OCI-LY1 (cell line): ENCODE data around the gene TIMM21.

Source experiments
- H2AFZ ChIP-seq: fragments of 200-600 bp; sonication (generic), shearing (Covaris generic); 2 replicates; pipeline ENCODE4 v1.6.0; 2014; ENCODE audit warnings: antibody characterized with exemption, mild to moderate bottlenecking, low read length
- H3F3A ChIP-seq: fragments of 200-600 bp; sonication (generic), shearing (Covaris generic); 2 replicates; pipeline ENCODE4 v1.6.0; 2014; ENCODE audit warnings: mild to moderate bottlenecking, antibody characterized with exemption, low read length, moderate library complexity; ENCODE audit not compliant: insufficient read depth
- H3K27ac ChIP-seq: fragments of 200-600 bp; sonication (generic); 2 replicates; pipeline ENCODE4 v1.5.1; 2014; ENCODE audit warnings: low read length, mixed run types, mild to moderate bottlenecking, low read depth; ENCODE audit not compliant: poor library complexity, severe bottlenecking
- H3K27me3 ChIP-seq: fragments of 200-600 bp; sonication (generic); 2 replicates; pipeline ENCODE4 v1.6.0; 2014; ENCODE audit warnings: antibody characterized with exemption, mild to moderate bottlenecking, low read length, moderate library complexity; ENCODE audit not compliant: insufficient read depth
- H3K36me3 ChIP-seq: fragments of 200-600 bp; sonication (generic); 2 replicates; pipeline ENCODE4 v1.6.1; 2014; ENCODE audit warnings: mild to moderate bottlenecking, antibody characterized with exemption, low read length, moderate library complexity, mixed read lengths; ENCODE audit not compliant: insufficient read depth
- H3K4me1 ChIP-seq: fragments of 200-600 bp; sonication (generic); 2 replicates; pipeline ENCODE4 v1.5.1; 2014; ENCODE audit warnings: mild to moderate bottlenecking, low read length, moderate library complexity; ENCODE audit not compliant: insufficient read depth, severe bottlenecking
- H3K4me2 ChIP-seq: fragments of 200-600 bp; sonication (generic), shearing (Covaris generic); 2 replicates; pipeline ENCODE4 v1.6.1; 2014; ENCODE audit warnings: low read length
- H3K4me3 ChIP-seq: fragments of 200-600 bp; sonication (generic); 2 replicates; pipeline ENCODE4 v1.5.1; 2014; ENCODE audit warnings: low read length, low read depth, mild to moderate bottlenecking, mixed read lengths; ENCODE audit not compliant: poor library complexity, severe bottlenecking
- H3K79me2 ChIP-seq: fragments of 200-600 bp; shearing (Covaris generic); 2 replicates; pipeline ENCODE4 v1.6.1; 2016; ENCODE audit warnings: mixed run types, low read length, mixed read lengths; ENCODE audit not compliant: insufficient read depth
- H3K9ac ChIP-seq: fragments of 200-600 bp; sonication (generic), shearing (Covaris generic); 2 replicates; pipeline ENCODE4 v1.6.1; 2014; ENCODE audit warnings: mild to moderate bottlenecking, low read length, mixed read lengths
- H3K9me2 ChIP-seq: fragments of 200-600 bp; sonication (generic), shearing (Covaris generic); 2 replicates; pipeline ENCODE4 v1.6.1; 2014; ENCODE audit warnings: low read depth, mild to moderate bottlenecking, low read length, mixed read lengths
- H3K9me3 ChIP-seq: fragments of 200-600 bp; shearing (Covaris generic); 2 replicates; pipeline ENCODE4 v1.6.1; 2014; ENCODE audit warnings: low read length, mixed read lengths
- H4K20me1 ChIP-seq: fragments of 200-600 bp; sonication (generic), shearing (Covaris generic); 2 replicates; pipeline ENCODE4 v1.6.0; 2016; ENCODE audit warnings: mild to moderate bottlenecking, low read length; ENCODE audit not compliant: insufficient read depth
- CTCF ChIP-seq: fragments of 200-600 bp; sonication (generic), shearing (Covaris generic); IDR thresholded peaks from 2 replicates; pipeline ENCODE4 v1.5.1; 2017; ENCODE audit warnings: mild to moderate bottlenecking, antibody characterized with exemption, low read length, moderate library complexity, mixed read lengths
- EZH2 ChIP-seq: fragments of 200-600 bp; sonication (generic), shearing (Covaris generic); IDR thresholded peaks from 2 replicates; pipeline ENCODE4 v1.8.0; 2017; ENCODE audit warnings: borderline replicate concordance, mixed run types, mild to moderate bottlenecking, antibody characterized with exemption, low read length, moderate library complexity, mixed read lengths

The TIMM21 gene

GRCh38 chr18:74124642-74125041 lies 23.7 kb upstream of the TIMM21 start:
- Histone ChIP-seq H3K27ac (no peak overlapping the region), H3K36me3 (no peaks in the 10 kb centered on the region), H3K27me3 (no peaks in the 10 kb centered on the region; the same call in 1 of the 2 replicates), H3F3A (no peaks in the 10 kb centered on the region), H2AFZ (no peak overlapping the region), H4K20me1 (no peaks in the 10 kb centered on the region), H3K4me2 (no peak overlapping the region), H3K9ac (no peak overlapping the region), H3K79me2 (no peaks in the 10 kb centered on the region), H3K4me1 (no peaks in the 10 kb centered on the region), H3K9me3 (no peaks in the 10 kb centered on the region), H3K4me3 (no peak overlapping the region), H3K9me2 (no peaks in the 10 kb centered on the region)
- TF ChIP-seq CTCF: no peak
- no peak for TF ChIP-seq EZH2

GRCh38 chr18:74126684-74127655 lies 21.4 kb upstream of the TIMM21 start:
- no peak overlapping the region for H2AFZ ChIP-seq

GRCh38 chr18:74128159-74128558 lies 20.2 kb upstream of the TIMM21 start:
- no peaks in the 10 kb centered on the region for H3F3A ChIP-seq
- no peak overlapping the region for H3K4me3 ChIP-seq
- no peaks in the 10 kb centered on the region for H3K36me3 ChIP-seq
- no peaks in the 10 kb centered on the region for H3K9me2 ChIP-seq
- no peaks in the 10 kb centered on the region for H3K79me2 ChIP-seq
- no peak overlapping the region for H3K27ac ChIP-seq
- no peak for TF ChIP-seq CTCF
- TF ChIP-seq EZH2: no peak
- H3K9ac ChIP-seq: no peak overlapping the region
- no peaks in the 10 kb centered on the region for H4K20me1 ChIP-seq
- no peaks in the 10 kb centered on the region for H3K27me3 ChIP-seq
- H3K4me2 ChIP-seq: no peak overlapping the region
- H3K9me3 ChIP-seq: no peaks in the 10 kb centered on the region
- H2AFZ ChIP-seq: no peak overlapping the region
- H3K4me1 ChIP-seq: no peaks in the 10 kb centered on the region

More at GRCh38 chr18:74126684-74127655, 21.4 kb upstream of the TIMM21 start:
- Histone ChIP-seq H3F3A (no peaks in the 10 kb centered on the region), H3K4me1 (no peaks in the 10 kb centered on the region), H3K9ac (no peak overlapping the region), H3K9me2 (no peaks in the 10 kb centered on the region), H4K20me1 (no peaks in the 10 kb centered on the region), H3K4me3 (no peak overlapping the region), H3K79me2 (no peaks in the 10 kb centered on the region), H3K9me3 (no peaks in the 10 kb centered on the region), H3K4me2 (no peak overlapping the region), H3K36me3 (no peaks in the 10 kb centered on the region), H3K27ac (no peak overlapping the region), H3K27me3 (no peaks in the 10 kb centered on the region)
- no peak for TF ChIP-seq CTCF
- no peak for TF ChIP-seq EZH2
